Right lobe of liver (tissue), 4 donors: Measurements from ENCODE around the gene AQP3.

Source experiments
- POLR2A ChIP-seq: fragments of 450-650 bp; IDR thresholded peaks from one replicate; pipeline ENCODE4 v1.6.1; 2017; ENCODE audit warnings: antibody characterized with exemption, mild to moderate bottlenecking
- TF ChIP-seq, protein P1 (sequence below), 4 donors: fragments of 200-600 bp in 3 of 4; fragments of 450-650 bp in 1 of 4; IDR thresholded peaks; one replicate each; pipeline versions ENCODE4 v1.5.1 to v1.8.0; 2016 to 2022; ENCODE audit warnings: antibody characterized with exemption in 4 of 4, mild to moderate bottlenecking in 2 of 4
- donor health status: DM: no; HTN: no; CAD: no.
- donor health status: DM: no; HTN: no; CAD: no.
- donor health status: DM: no; HTN: yes; CAD: no.

DNA sequence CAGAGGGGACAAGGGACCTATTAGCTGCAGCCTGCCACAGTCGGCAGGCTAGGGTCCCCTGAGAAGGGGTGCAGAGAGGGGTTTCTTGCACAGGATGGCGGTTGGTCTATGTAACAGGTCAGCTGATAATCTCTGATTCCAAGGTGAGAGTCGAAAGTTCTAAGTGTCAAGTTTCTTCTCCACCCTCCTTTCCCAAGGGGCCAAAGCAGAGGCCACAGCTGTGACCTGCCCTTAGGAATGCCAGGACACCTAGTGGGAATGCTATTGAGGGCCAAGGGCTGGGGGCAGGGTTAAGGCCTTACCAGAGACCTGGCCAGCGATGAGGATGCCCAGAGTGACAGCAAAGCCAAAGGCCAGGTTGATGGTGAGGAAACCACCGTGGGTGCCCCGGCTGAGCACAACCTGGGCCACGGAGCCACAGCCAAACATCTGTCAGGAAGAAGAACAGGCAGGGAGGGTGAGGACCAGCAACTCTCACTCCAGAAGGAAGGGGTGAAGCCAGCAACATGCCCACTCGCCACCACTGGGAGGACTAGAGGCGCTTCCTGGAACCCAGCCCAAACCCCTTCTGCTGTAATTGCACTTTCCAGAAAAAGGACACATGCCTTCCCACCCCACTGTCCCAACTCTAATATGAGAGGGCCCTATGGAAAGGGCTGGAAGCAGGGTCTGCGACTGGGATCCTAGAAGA lies 3.8 kb downstream of the AQP3 start:
- TF ChIP-seq, protein P1, sequence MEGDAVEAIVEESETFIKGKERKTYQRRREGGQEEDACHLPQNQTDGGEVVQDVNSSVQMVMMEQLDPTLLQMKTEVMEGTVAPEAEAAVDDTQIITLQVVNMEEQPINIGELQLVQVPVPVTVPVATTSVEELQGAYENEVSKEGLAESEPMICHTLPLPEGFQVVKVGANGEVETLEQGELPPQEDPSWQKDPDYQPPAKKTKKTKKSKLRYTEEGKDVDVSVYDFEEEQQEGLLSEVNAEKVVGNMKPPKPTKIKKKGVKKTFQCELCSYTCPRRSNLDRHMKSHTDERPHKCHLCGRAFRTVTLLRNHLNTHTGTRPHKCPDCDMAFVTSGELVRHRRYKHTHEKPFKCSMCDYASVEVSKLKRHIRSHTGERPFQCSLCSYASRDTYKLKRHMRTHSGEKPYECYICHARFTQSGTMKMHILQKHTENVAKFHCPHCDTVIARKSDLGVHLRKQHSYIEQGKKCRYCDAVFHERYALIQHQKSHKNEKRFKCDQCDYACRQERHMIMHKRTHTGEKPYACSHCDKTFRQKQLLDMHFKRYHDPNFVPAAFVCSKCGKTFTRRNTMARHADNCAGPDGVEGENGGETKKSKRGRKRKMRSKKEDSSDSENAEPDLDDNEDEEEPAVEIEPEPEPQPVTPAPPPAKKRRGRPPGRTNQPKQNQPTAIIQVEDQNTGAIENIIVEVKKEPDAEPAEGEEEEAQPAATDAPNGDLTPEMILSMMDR (IDR thresholded peaks at IDR 0.05), result no peak
- no peak for TF ChIP-seq POLR2A
